Astrocyte of the cerebellum (primary cell): Measurements from ENCODE around the gene TRPC6.

Source experiments
- DNase-seq: peaks from one replicate; pipeline ENCODE4 v3.0.0-alpha.2; 2011; ENCODE audit warnings: low read depth
- H3K4me3 ChIP-seq: 2 replicates; pipeline ENCODE4 v1.5.1; 2011; ENCODE audit warnings: mild to moderate bottlenecking, low read depth, low read length, moderate library complexity
- CTCF ChIP-seq: IDR thresholded peaks from 2 replicates; pipeline ENCODE4 v1.5.1; 2012; ENCODE audit warnings: low read length, low read depth, moderate library complexity, mild to moderate bottlenecking; ENCODE audit errors: missing control alignments
- in situ Hi-C: cut with HindIII; loops from 2 replicates; pipeline ENCODE4 v1.10.0; 2017; ENCODE audit warnings: low sequenced_read_pairs

The TRPC6 gene

GRCh38 chr11:101407324-101407723 lies 176.5 kb downstream of the TRPC6 start:
- DNase-seq = no peak

More at GRCh38 chr11:101407324-101407723, 176.5 kb downstream of the TRPC6 start:
- in situ Hi-C loops = no loop called here
- TF ChIP-seq CTCF = no peak
- no peak overlapping the region for H3K4me3 ChIP-seq
